ENCODE results near the gene IDH3B. TPM values are rescaled to one million over a fixed set of nuclear protein-coding genes. Genes with fewer than 3 reads are reported as not detected.
A peak's percentile ranks its signal among the peaks of the same experiment; 100 is the strongest.
"Not testable (repeated sequence)": the region's sequence is repeated elsewhere in the genome, so short reads cannot be mapped to it uniquely, and the experiment has no call there.

IDH3B gene
- total and polyA plus RNA-seq, 2 experiments from 2014 or later, result 91.1 to 93.8 TPM

DNA sequence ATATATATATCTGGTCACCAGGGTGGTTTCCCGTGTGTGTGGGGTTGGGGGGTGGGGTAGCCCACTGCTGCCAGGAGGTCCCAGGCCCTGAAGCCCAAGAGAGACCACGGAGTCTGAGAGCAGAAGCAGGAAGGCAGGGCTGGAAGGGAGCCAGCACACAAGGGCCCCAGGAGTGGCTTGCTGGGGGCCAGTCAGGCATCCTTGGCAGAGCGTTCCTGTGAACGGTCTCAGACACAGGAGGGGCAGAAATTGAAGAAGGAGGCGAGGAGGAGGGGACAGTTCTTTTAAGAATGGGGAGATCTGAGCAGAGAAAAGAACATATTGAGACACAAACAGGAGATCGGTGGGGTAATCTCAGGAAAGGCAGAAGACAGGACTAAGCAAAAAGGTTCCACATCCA is 26.7 kb upstream of the IDH3B start:
- H3K27ac ChIP-seq, result no peak overlapping the region
- no peaks in the 10 kb centered on the region for H3K4me1 ChIP-seq (ENCODE audit: insufficient read depth)
- H3K4me3 ChIP-seq, result no peak overlapping the region
- no peaks in the 10 kb centered on the region for H3K9me3 ChIP-seq (ENCODE audit: low read depth)
- TF ChIP-seq, protein P1, sequence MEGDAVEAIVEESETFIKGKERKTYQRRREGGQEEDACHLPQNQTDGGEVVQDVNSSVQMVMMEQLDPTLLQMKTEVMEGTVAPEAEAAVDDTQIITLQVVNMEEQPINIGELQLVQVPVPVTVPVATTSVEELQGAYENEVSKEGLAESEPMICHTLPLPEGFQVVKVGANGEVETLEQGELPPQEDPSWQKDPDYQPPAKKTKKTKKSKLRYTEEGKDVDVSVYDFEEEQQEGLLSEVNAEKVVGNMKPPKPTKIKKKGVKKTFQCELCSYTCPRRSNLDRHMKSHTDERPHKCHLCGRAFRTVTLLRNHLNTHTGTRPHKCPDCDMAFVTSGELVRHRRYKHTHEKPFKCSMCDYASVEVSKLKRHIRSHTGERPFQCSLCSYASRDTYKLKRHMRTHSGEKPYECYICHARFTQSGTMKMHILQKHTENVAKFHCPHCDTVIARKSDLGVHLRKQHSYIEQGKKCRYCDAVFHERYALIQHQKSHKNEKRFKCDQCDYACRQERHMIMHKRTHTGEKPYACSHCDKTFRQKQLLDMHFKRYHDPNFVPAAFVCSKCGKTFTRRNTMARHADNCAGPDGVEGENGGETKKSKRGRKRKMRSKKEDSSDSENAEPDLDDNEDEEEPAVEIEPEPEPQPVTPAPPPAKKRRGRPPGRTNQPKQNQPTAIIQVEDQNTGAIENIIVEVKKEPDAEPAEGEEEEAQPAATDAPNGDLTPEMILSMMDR (IDR thresholded peaks at IDR 0.05; ENCODE audit: poor library complexity), result no peak
- no peak for DNase-seq (ENCODE audit: low spot score)
- H3K4me2 ChIP-seq, result no peak overlapping the region
- WGBS (ENCODE audit: low lambda C conversion rate, missing lambda C conversion rate), result 73% methylated on average over 5 of the region's 6 CpGs
- H3K9me2 ChIP-seq (replicated peaks; ENCODE audit: insufficient read depth), result no peaks in the 10 kb centered on the region
- H2AFZ ChIP-seq, result no peak overlapping the region
- no peaks in the 10 kb centered on the region for H4K20me1 ChIP-seq (ENCODE audit: insufficient read depth, poor library complexity, severe bottlenecking)
- H3K36me3 ChIP-seq (replicated peaks; ENCODE audit: insufficient read depth, low read depth), result no peaks in the 10 kb centered on the region
- peaks cover 47% of the 10 kb centered on the region for H3K27me3 ChIP-seq
- H3K79me2 ChIP-seq, result no peaks in the 10 kb centered on the region

DNA sequence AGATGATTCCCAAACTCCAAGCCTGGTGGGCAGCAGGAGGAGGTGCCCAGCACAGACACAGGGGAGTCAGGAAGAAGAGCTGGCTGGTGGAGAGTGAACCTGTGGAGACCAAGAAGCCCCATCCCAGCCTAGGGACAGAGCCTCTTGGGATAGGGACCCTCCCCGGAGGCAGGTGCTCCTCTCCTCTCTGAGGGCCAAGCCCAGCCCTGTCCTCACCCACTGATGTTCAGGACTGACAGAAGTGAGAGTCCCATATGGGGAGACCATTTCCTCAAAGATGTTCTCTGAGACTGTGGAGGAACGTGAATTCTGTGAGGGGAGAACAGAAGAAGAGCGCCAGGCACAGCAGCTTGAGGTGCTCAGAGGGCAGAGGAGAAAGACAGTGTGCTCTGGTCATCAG is 26.2 kb upstream of the IDH3B start:
- Histone ChIP-seq H3K79me2 (no peaks in the 10 kb centered on the region), H3K27me3 (peaks cover 49% of the 10 kb centered on the region), H3K9me2 (replicated peaks; ENCODE audit: insufficient read depth) (no peaks in the 10 kb centered on the region), H3K4me2 (no peak overlapping the region), H2AFZ (no peak overlapping the region), H3K4me1 (ENCODE audit: insufficient read depth) (no peaks in the 10 kb centered on the region), H3K4me3 (no peak overlapping the region), H3K9me3 (ENCODE audit: low read depth) (no peaks in the 10 kb centered on the region), H3K27ac (no peak overlapping the region), H3K36me3 (replicated peaks; ENCODE audit: insufficient read depth, low read depth) (no peaks in the 10 kb centered on the region), H4K20me1 (ENCODE audit: insufficient read depth, poor library complexity, severe bottlenecking) (no peaks in the 10 kb centered on the region)
- WGBS (ENCODE audit: low lambda C conversion rate, missing lambda C conversion rate), result 96% methylated on average over 3 of the region's 3 CpGs
- no peak for TF ChIP-seq EZH2phosphoT487 (IDR thresholded peaks at IDR 0.05; ENCODE audit: low read depth, severe bottlenecking, unreplicated experiment)
- DNase-seq (ENCODE audit: low spot score), result no peak

DNA sequence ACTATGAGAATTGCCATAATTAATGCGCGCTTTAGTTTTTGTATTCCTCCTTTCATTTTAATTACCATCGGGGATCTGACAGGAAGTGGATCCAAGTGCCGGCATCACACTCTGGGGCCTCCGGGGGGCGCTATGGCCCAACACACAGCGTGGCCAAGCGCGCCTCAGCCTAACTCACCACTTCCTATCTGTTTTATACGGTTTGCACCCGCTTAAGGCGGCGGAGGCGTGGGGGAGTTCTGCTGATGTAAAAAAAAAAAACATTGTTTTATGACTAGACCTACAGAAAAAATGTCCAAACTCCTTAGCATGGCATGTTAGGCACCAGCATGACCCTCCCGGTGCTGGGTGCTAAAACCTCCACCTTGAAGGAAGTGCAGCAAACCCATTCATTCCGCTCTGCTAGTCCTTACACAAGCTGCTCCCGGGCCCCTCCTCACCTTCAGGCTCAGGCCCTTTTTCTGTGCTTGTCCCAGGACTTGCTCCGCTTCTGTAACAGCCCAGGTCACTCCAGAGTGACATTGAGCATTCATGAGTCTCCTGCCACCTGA is 24.1 kb upstream of the IDH3B start:
- Histone ChIP-seq H3K4me2 (peak overlapping the region; percentile 61), H3K9me2 (replicated peaks; ENCODE audit: insufficient read depth) (no peaks in the 10 kb centered on the region), H3K4me3 (no peak overlapping the region), H3K36me3 (replicated peaks; ENCODE audit: insufficient read depth, low read depth) (no peaks in the 10 kb centered on the region), H3K27ac (no peak overlapping the region), H3K27me3 (peaks cover 33% of the 10 kb centered on the region), H3K9me3 (ENCODE audit: low read depth) (no peaks in the 10 kb centered on the region), H2AFZ (peak overlapping the region; percentile 3), H3K4me1 (ENCODE audit: insufficient read depth) (no peaks in the 10 kb centered on the region), H3K79me2 (no peaks in the 10 kb centered on the region), H4K20me1 (ENCODE audit: insufficient read depth, poor library complexity, severe bottlenecking) (no peaks in the 10 kb centered on the region)
- peak; percentile 76 for DNase-seq (ENCODE audit: low spot score)
- TF ChIP-seq, protein P1 (IDR thresholded peaks at IDR 0.05; ENCODE audit: poor library complexity), result peak; percentile 76
- TF ChIP-seq EZH2phosphoT487 (IDR thresholded peaks at IDR 0.05; ENCODE audit: low read depth, severe bottlenecking, unreplicated experiment), result no peak
- 16% methylated on average over 18 of the region's 18 CpGs for WGBS (ENCODE audit: low lambda C conversion rate, missing lambda C conversion rate)

DNA sequence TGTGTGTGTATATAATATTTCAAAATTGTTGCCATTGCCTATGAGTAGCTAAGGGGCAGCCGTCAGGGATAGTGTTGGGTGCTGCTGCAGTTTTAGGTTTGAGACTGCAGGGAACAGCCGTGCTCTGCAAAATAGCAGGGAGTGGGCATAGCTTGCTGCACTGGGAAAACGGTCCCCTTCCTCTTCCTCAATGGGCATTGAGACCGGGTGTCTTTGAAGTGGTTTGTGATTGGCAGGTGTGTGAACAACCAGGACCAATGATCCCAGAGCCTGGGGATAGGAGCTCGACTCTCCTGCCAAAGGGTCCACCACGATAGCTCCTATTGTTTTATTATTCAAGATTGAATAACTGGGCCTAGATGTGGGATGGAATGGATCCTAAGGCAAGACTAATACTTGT is 23.5 kb upstream of the IDH3B start:
- peak overlapping the region; percentile 3 for H2AFZ ChIP-seq
- no peak overlapping the region for H3K27ac ChIP-seq
- DNase-seq (ENCODE audit: low spot score), result no peak
- H3K36me3 ChIP-seq (replicated peaks; ENCODE audit: insufficient read depth, low read depth), result no peaks in the 10 kb centered on the region
- peaks cover 33% of the 10 kb centered on the region for H3K27me3 ChIP-seq
- H3K4me3 ChIP-seq, result no peak overlapping the region
- no peaks in the 10 kb centered on the region for H3K9me2 ChIP-seq (replicated peaks; ENCODE audit: insufficient read depth)
- H3K4me2 ChIP-seq, result peak overlapping the region; percentile 61
- H3K4me1 ChIP-seq (ENCODE audit: insufficient read depth), result no peaks in the 10 kb centered on the region
- 40% methylated on average over 6 of the region's 6 CpGs for WGBS (ENCODE audit: low lambda C conversion rate, missing lambda C conversion rate)
- no peaks in the 10 kb centered on the region for H3K9me3 ChIP-seq (ENCODE audit: low read depth)
- TF ChIP-seq, protein P1 (IDR thresholded peaks at IDR 0.05; ENCODE audit: poor library complexity), result no peak
- no peak for TF ChIP-seq EZH2 (IDR thresholded peaks at IDR 0.05; ENCODE audit: borderline replicate concordance)
- no peak for TF ChIP-seq EZH2phosphoT487 (IDR thresholded peaks at IDR 0.05; ENCODE audit: low read depth, severe bottlenecking, unreplicated experiment)
- H3K79me2 ChIP-seq, result no peaks in the 10 kb centered on the region
- no peaks in the 10 kb centered on the region for H4K20me1 ChIP-seq (ENCODE audit: insufficient read depth, poor library complexity, severe bottlenecking)

DNA sequence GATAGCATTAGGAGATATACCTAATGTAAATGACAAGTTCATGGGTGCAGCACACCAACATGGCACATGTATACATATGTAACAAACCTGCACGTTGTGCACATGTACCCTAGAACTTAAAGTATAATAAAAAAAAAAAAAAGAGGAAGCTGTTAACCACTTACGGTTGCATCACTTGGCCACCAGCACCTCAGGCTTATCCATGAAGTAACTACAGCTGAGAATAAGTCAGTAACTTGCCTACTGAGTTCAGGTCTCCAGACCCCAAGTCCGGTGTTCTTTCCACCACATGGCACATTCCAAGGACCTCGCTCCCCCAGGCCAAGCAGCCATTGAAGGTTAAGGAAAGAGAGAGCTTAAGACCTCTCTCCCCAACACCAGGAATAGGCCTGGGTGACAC is 20.8 kb upstream of the IDH3B start:
- H3K36me3 ChIP-seq (replicated peaks; ENCODE audit: insufficient read depth, low read depth); H3K9me2 ChIP-seq (replicated peaks; ENCODE audit: insufficient read depth); H3K79me2 ChIP-seq; H3K9me3 ChIP-seq (ENCODE audit: low read depth); H3K27ac ChIP-seq; H3K4me3 ChIP-seq; H3K4me1 ChIP-seq (ENCODE audit: insufficient read depth); DNase-seq (ENCODE audit: low spot score); H4K20me1 ChIP-seq (ENCODE audit: insufficient read depth, poor library complexity, severe bottlenecking); H2AFZ ChIP-seq; H3K4me2 ChIP-seq: not testable (repeated sequence)
- 94% methylated on average over 4 of the region's 4 CpGs for WGBS (ENCODE audit: low lambda C conversion rate, missing lambda C conversion rate)
- H3K27me3 ChIP-seq, result peaks cover 29% of the 10 kb centered on the region

DNA sequence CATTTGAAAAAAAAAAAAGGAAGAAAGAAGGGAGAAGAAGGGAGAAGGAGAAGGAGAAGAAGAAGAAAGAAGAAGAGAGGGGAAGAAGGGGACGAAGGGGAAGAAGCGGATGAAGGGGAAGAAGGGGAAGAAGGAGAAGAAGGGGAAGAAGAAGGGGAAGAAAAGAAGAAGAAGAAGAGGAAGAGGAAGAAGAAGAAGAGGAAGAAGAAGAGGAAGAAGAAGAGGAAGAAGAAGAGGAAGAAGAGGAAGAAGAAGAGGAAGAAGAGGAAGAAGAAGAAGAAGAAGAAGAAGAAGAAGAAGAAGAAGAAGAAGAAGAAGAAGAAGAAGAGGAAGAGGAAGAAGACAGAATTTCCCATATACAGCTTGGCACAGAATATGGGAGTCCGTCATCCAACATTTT is 18.0 kb upstream of the IDH3B start:
- not testable (repeated sequence) for H3K9me3 ChIP-seq (ENCODE audit: low read depth); H4K20me1 ChIP-seq (ENCODE audit: insufficient read depth, poor library complexity, severe bottlenecking); H2AFZ ChIP-seq; H3K79me2 ChIP-seq; H3K9me2 ChIP-seq (replicated peaks; ENCODE audit: insufficient read depth); H3K4me1 ChIP-seq (ENCODE audit: insufficient read depth); H3K27ac ChIP-seq; H3K4me3 ChIP-seq; DNase-seq (ENCODE audit: low spot score); H3K36me3 ChIP-seq (replicated peaks; ENCODE audit: insufficient read depth, low read depth); H3K4me2 ChIP-seq
- WGBS (ENCODE audit: low lambda C conversion rate, missing lambda C conversion rate), result 72% methylated on average over 3 of the region's 3 CpGs
- peaks cover 20% of the 10 kb centered on the region for H3K27me3 ChIP-seq

All from hepatocyte (in vitro differentiated cells).